Measurements from ENCODE around the gene GPRC5B. TPM values are rescaled to one million over a fixed set of nuclear protein-coding genes. Genes with fewer than 3 reads are reported as not detected.

GPRC5B gene
- total and polyA plus RNA-seq, 2 experiments from 2014 or later: 0.13 TPM; not detected in 1

- no peaks in the 10 kb centered on the region for H3K27me3 ChIP-seq (replicated peaks; ENCODE audit: insufficient read depth)
- H3K4me3 ChIP-seq: no peak overlapping the region
- H4K20me1 ChIP-seq (ENCODE audit: insufficient read depth): no peaks in the 10 kb centered on the region
- DNase-seq: no peak
- TF ChIP-seq EZH2phosphoT487 (IDR thresholded peaks at IDR 0.05; ENCODE audit: insufficient read depth, low read depth) (no peak), EZH2 (IDR thresholded peaks at IDR 0.05; ENCODE audit: insufficient read depth, poor library complexity, severe bottlenecking) (no peak)
- 54 to 79% methylated on average over 2 of the region's 2 CpGs for WGBS, 2 experiments (ENCODE audit: low coverage in 1 of 2, low lambda C conversion rate in 2 of 2, missing lambda C conversion rate in 2 of 2)
- no peaks in the 10 kb centered on the region for H3K9me2 ChIP-seq (ENCODE audit: insufficient read depth)
- no peak overlapping the region for H2AFZ ChIP-seq
- no peaks in the 10 kb centered on the region for H3K4me1 ChIP-seq (ENCODE audit: insufficient read depth)
- no peak overlapping the region for H3K27ac ChIP-seq
- peaks cover 10% of the 10 kb centered on the region for H3F3A ChIP-seq (ENCODE audit: insufficient read depth)
- no peaks in the 10 kb centered on the region for H3K9me3 ChIP-seq (ENCODE audit: low read depth)
- H3K79me2 ChIP-seq (ENCODE audit: insufficient read depth): no peaks in the 10 kb centered on the region
- H3K4me2 ChIP-seq (ENCODE audit: unreplicated experiment): no peak overlapping the region
- H3K36me3 ChIP-seq (ENCODE audit: low read depth): no peaks in the 10 kb centered on the region
- no peak overlapping the region for H3K9ac ChIP-seq
- in situ Hi-C loops (cut with MboI): no loop called here
Measured at GRCh38 chr16:19911204-19911603, 26.6 kb upstream of the GPRC5B start.

GRCh38 chr16:19909750-19910322, 25.2 kb upstream of the GPRC5B start:
- DNase-seq: no peak
- H2AFZ ChIP-seq: no peak overlapping the region
- in situ Hi-C loops (cut with MboI): loop anchor here (5.0 to 10.0 kb wide), 2 partner anchors 385 to 472 kb away; no protein-coding TSS in a partner anchor

GRCh38 chr16:19908921-19909320, 24.3 kb upstream of the GPRC5B start:
- WGBS, 2 experiments (ENCODE audit: low coverage in 1 of 2, low lambda C conversion rate in 2 of 2, missing lambda C conversion rate in 2 of 2): 73 to 76% methylated on average over 1 of the region's 1 CpG
- H4K20me1 ChIP-seq (ENCODE audit: insufficient read depth): no peaks in the 10 kb centered on the region
- in situ Hi-C loops (cut with MboI): loop anchor here (5.0 to 10.0 kb wide), 2 partner anchors 386 to 473 kb away; no protein-coding TSS in a partner anchor

More at GRCh38 chr16:19909750-19910322, 25.2 kb upstream of the GPRC5B start:
- no peaks in the 10 kb centered on the region for H3K27me3 ChIP-seq (replicated peaks; ENCODE audit: insufficient read depth)
- H3K36me3 ChIP-seq (ENCODE audit: low read depth): no peaks in the 10 kb centered on the region
- no peaks in the 10 kb centered on the region for H3K79me2 ChIP-seq (ENCODE audit: insufficient read depth)
- no peaks in the 10 kb centered on the region for H4K20me1 ChIP-seq (ENCODE audit: insufficient read depth)
- no peak overlapping the region for H3K9ac ChIP-seq
- WGBS, 2 experiments (ENCODE audit: low coverage in 1 of 2, low lambda C conversion rate in 2 of 2, missing lambda C conversion rate in 2 of 2): 53 to 60% methylated on average over 2 of the region's 2 CpGs
- TF ChIP-seq EZH2phosphoT487 (IDR thresholded peaks at IDR 0.05; ENCODE audit: insufficient read depth, low read depth) (no peak), EZH2 (IDR thresholded peaks at IDR 0.05; ENCODE audit: insufficient read depth, poor library complexity, severe bottlenecking) (no peak)
- H3K4me3 ChIP-seq: no peak overlapping the region
- no peaks in the 10 kb centered on the region for H3K4me1 ChIP-seq (ENCODE audit: insufficient read depth)
- peaks cover 10% of the 10 kb centered on the region for H3F3A ChIP-seq (ENCODE audit: insufficient read depth)
- H3K9me2 ChIP-seq (ENCODE audit: insufficient read depth): no peaks in the 10 kb centered on the region
- H3K27ac ChIP-seq: no peak overlapping the region
- H3K9me3 ChIP-seq (ENCODE audit: low read depth): no peaks in the 10 kb centered on the region
- H3K4me2 ChIP-seq (ENCODE audit: unreplicated experiment): no peak overlapping the region

GRCh38 chr16:19907161-19907992, 22.7 kb upstream of the GPRC5B start:
- H3K27me3 ChIP-seq (replicated peaks; ENCODE audit: insufficient read depth): no peaks in the 10 kb centered on the region
- H3K36me3 ChIP-seq (ENCODE audit: low read depth): no peaks in the 10 kb centered on the region
- no peaks in the 10 kb centered on the region for H3K4me1 ChIP-seq (ENCODE audit: insufficient read depth)
- H3K4me3 ChIP-seq: no peak overlapping the region
- H3F3A ChIP-seq (ENCODE audit: insufficient read depth): peaks cover 7% of the 10 kb centered on the region
- H3K27ac ChIP-seq: no peak overlapping the region
- H3K9ac ChIP-seq: no peak overlapping the region
- peak overlapping the region; percentile 55 for H3K4me2 ChIP-seq (ENCODE audit: unreplicated experiment)
- peak; percentile 74 for DNase-seq
- 19 to 21% methylated on average over 22 to 24 of the region's 24 CpGs for WGBS, 2 experiments (ENCODE audit: low coverage in 1 of 2, low lambda C conversion rate in 2 of 2, missing lambda C conversion rate in 2 of 2)
- no peaks in the 10 kb centered on the region for H4K20me1 ChIP-seq (ENCODE audit: insufficient read depth)
- in situ Hi-C loops (cut with MboI): loop anchor here (5.0 to 10.0 kb wide), 2 partner anchors 387 to 475 kb away; no protein-coding TSS in a partner anchor
- TF ChIP-seq EZH2 (IDR thresholded peaks at IDR 0.05; ENCODE audit: insufficient read depth, poor library complexity, severe bottlenecking) (no peak), EZH2phosphoT487 (IDR thresholded peaks at IDR 0.05; ENCODE audit: insufficient read depth, low read depth) (no peak)
- no peaks in the 10 kb centered on the region for H3K9me2 ChIP-seq (ENCODE audit: insufficient read depth)
- H3K9me3 ChIP-seq (ENCODE audit: low read depth): no peaks in the 10 kb centered on the region
- H3K79me2 ChIP-seq (ENCODE audit: insufficient read depth): no peaks in the 10 kb centered on the region
- H2AFZ ChIP-seq: peak overlapping the region; percentile 78

More at GRCh38 chr16:19908921-19909320, 24.3 kb upstream of the GPRC5B start:
- Histone ChIP-seq H3K36me3 (ENCODE audit: low read depth) (no peaks in the 10 kb centered on the region), H3K4me1 (ENCODE audit: insufficient read depth) (no peaks in the 10 kb centered on the region), H2AFZ (no peak overlapping the region), H3K9me3 (ENCODE audit: low read depth) (no peaks in the 10 kb centered on the region), H3K9me2 (ENCODE audit: insufficient read depth) (no peaks in the 10 kb centered on the region), H3K9ac (no peak overlapping the region), H3K4me2 (ENCODE audit: unreplicated experiment) (no peak overlapping the region), H3K27me3 (replicated peaks; ENCODE audit: insufficient read depth) (no peaks in the 10 kb centered on the region), H3K27ac (no peak overlapping the region), H3F3A (ENCODE audit: insufficient read depth) (peaks cover 10% of the 10 kb centered on the region), H3K79me2 (ENCODE audit: insufficient read depth) (no peaks in the 10 kb centered on the region), H3K4me3 (no peak overlapping the region)
- DNase-seq: no peak
- no peak for TF ChIP-seq EZH2phosphoT487 (IDR thresholded peaks at IDR 0.05; ENCODE audit: insufficient read depth, low read depth)
- no peak for TF ChIP-seq EZH2 (IDR thresholded peaks at IDR 0.05; ENCODE audit: insufficient read depth, poor library complexity, severe bottlenecking)
